ENCODE results near the gene DNAH10. TPM values are rescaled to one million over a fixed set of nuclear protein-coding genes. Genes with fewer than 3 reads are reported as not detected.
"Not testable (repeated sequence)": the region's sequence is repeated elsewhere in the genome, so short reads cannot be mapped to it uniquely, and the experiment has no call there.

The DNAH10 gene
- total RNA-seq, 1 experiment from 2014 or later: 0.05 TPM

- DNase-seq (ENCODE audit: extremely low read depth, low read depth): no peak
Observed at GRCh38 chr12:123943816-123944215, 181.7 kb downstream of the DNAH10 start.

GRCh38 chr12:123944696-123945095 lies 182.6 kb downstream of the DNAH10 start:
- no peak for DNase-seq (ENCODE audit: extremely low read depth, low read depth)

GRCh38 chr12:123945287-123946151 lies 183.4 kb downstream of the DNAH10 start:
- no peak for DNase-seq (ENCODE audit: extremely low read depth, low read depth)

DNA sequence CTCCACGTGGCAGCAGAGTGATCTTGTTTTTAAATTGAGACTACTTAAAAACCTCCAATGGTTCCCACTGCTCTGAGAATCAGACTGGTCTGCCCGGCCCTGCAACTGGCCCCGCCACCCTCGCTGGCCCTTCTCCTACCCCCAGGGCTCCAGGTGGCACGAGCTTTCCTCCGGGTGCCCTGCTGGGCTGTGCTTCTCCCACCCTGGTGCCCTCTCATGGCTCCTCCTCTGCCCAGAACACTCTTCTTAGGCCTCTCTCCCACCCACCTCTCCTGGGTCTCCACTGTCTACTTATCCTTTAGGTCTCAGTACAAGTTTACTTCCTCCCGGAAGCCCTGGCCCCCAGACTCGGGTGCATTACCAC lies 184.0 kb downstream of the DNAH10 start:
- DNase-seq (ENCODE audit: extremely low read depth, low read depth): no peak

DNA sequence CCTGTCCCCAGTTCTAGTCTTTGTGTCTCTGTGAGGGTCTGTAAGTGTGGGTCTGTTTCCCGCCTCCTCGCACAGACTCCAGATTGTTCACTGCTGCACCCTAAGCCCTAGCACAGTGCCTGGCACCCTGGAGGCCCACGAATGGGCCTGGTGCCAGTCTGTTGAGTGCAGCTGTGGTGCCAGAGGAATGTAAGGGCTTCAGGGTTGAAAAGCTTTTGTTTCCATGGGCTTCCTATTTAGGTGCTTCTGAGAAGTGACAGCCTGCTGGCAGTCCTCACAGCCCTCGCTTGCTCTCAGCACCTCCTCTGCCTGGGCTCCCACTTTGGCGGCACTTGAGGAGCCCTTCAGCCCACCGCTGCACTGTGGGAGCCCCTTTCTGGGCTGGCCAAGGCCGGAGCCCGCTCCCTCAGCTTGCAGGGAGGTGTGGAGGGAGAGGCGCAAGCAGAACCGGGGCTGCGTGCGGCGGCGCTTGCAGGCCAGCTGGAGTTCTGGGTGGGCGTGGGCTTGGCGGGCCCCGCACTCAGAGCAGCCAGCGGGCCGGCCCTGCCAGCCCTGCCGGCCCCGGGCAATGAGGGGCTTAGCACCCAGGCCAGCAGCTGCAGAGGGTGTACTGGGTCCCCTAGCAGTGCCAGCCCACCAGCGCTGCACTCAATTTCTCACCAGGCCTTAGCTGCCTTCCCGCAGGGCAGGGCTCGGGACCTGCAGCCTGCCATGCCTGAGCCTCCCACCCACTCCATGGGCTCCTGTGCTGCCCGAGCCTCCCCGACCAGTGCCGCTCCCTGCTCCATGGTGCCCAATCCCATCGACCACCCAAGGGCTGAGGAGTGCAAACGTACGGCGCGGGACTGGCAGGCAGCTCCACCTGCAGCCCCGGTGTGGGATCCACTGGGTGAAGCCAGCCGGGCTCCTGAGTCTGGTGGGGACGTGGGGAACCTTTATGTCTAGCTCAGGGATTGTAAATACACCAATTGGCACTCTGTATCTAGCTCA lies 184.7 kb downstream of the DNAH10 start:
- DNase-seq (ENCODE audit: extremely low read depth, low read depth): not testable (repeated sequence)

DNA sequence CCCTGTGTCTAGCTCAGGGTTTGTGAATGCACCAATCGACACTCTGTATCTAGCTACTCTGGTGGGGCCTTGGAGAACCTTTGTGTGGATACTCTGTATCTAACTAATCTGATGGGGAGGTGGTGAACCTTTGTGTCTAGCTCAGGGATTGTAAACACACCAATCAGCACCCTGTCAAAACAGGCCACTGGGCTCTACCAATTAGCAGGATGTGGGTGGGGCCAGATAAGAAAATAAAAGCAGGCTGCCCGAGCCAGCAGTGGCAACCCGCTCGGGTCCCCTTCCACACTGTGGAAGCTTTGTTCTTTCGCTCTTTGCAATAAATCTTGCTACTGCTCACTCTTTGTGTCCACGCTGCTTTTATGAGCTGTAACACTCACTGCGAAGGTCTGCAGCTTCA lies 185.4 kb downstream of the DNAH10 start:
- not testable (repeated sequence) for DNase-seq (ENCODE audit: extremely low read depth, low read depth)

DNA sequence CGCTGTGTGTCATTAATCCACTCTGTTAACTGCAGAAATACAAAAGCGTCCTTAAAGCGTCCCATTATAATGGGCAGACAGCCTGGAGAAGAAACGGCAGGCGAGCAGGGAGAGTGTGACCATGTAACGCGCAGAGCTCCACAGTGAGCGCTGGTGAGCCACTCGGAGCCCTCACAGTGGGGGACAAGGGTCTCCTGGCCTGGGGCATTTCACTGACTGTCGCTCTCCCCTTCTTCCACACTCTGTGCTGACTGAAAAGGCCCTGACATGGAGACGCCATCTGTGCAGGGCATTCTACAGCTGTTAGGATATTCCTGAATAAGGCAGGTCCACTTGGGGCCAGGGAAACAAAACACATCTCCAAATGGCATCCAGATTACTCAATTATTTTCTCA lies 186.3 kb downstream of the DNAH10 start:
- DNase-seq (ENCODE audit: extremely low read depth, low read depth): no peak

DNA sequence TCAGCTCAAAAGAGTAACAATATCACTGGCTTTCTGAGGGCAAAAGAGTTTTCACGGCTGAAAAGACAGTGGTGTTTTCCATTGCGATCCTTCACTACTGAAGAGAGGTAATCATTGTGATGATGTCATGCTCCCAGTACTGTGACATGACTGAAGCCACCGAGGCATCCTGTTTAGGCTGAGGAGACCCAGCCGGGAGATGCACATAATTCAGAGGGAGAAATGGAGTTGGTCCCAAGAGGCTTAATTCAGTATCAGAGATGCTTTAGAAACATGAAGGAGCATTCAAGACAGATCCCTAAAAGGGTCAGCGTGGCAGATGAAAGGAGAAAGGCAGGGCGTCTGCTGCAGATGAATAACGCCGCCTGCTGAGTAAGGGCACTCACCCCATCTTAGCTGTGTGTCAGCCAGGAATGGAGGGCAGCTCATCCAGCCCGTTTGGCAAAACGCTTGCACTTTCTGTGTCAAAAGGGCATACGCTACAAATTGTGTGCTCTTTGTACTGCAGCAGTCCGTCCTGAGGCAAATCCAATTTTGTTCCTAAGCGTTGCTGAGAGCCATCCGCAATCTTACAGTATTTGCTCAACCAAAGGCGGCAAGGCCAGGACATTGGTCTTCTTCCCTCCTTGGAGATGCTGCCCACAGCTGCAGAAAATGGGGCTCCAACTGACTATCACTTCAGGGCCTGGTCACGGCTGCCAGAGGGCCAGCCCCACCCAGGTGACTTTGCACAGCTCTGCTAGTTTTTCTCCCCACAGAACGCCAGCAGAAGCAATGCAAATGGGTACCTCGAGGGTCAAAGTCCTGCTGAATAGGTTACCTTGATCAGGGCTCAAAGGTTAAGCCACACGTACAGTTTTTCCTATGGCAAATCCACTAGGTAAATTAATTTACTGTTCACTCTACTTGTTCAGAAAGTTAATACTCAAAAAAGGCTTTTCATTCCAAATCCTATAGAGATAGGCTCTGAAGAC lies 187.0 kb downstream of the DNAH10 start:
- no peak for DNase-seq (ENCODE audit: extremely low read depth, low read depth)

GRCh38 chr12:123949770-123950165 lies 187.7 kb downstream of the DNAH10 start:
- DNase-seq (ENCODE audit: extremely low read depth, low read depth): no peak

DNA sequence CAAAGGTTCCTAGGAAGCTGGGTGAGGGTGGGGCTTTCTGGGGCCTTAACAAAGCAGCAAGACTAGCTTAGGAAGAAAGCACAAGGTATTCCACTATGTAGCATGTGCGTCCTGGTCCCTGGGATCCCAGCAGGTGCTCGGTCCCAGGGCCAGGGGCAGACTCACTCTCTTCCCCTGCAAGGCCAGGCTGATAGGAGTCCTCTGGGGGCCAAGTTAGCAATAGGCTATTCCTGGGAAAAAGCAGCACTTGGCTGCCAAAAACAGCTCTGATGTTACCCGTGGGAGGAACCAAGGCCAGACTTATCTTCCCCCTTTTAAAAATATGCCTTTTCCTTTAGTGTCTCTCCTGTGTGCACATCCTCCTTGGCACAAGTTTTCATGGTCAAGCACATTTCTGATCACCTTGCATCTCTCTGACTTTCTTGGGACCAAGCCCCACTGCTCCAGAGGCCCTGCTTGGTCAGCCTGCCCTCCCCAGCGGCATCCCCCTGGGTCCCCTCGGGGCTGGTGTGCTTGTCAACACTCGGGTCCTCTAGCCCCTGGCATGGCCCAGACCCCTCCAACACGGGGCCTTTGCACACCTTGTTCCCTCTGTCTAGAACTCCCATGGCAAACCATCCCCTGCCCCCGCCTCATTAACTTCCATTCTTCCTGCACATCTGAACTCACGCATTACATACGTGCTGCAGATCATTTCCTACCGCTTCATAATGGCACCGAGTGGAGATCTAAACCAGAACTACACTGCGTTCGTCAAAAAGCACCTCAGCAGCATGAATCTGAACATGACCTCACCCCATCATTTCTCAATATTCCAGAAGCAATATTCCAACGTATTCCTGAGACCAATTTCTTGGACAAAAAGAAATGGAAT lies 188.6 kb downstream of the DNAH10 start:
- no peak for DNase-seq (ENCODE audit: extremely low read depth, low read depth)

GRCh38 chr12:123951467-123951866 lies 189.4 kb downstream of the DNAH10 start:
- no peak for DNase-seq (ENCODE audit: extremely low read depth, low read depth)

GRCh38 chr12:123952037-123952436 lies 189.9 kb downstream of the DNAH10 start:
- DNase-seq (ENCODE audit: extremely low read depth, low read depth): no peak

- DNase-seq (ENCODE audit: extremely low read depth, low read depth): no peak
Observed at GRCh38 chr12:123954647-123955350, 192.7 kb downstream of the DNAH10 start.

GRCh38 chr12:123956249-123956648 lies 194.1 kb downstream of the DNAH10 start:
- no peak for DNase-seq (ENCODE audit: extremely low read depth, low read depth)

DNA sequence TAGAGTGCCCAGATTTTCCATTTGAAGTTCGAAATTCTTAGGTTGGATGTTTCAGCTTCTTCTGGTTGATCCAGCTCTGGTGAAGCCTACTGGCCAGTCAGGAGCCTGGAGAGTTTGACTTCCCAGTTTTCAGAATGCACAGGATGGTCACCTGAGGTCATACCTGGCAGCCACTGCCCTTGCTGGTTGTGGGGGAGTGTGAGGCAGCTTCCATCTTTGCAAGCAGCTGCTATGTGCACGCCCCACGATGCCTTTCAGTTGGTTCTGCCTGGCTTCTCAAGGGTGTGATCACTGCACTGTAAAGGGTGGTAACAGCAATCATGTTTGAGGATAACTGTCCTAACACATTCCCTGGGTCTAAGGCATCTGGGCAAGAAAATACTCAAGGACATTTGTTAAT lies 195.1 kb downstream of the DNAH10 start:
- no peak for DNase-seq (ENCODE audit: extremely low read depth, low read depth)

DNA sequence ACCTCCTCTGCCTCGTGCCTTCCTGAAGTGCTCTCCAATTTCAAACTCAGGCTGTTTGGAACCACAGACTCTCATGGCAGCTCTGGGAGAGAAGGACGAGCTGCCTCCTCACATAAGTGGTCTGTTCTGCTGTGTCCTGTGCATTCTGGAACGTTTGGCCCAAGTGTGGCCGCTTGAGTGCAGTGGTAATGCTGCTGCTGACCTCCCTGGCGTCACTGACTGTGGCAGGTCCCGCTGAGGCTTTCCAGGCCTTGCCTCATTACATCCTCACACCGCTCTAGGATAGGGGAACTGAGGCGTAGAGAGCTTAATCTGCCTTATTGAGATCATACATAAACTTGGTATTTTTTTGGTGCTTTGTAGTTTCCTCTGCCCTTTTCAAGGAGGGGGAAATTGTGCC lies 196.4 kb downstream of the DNAH10 start:
- DNase-seq (ENCODE audit: extremely low read depth, low read depth): no peak

GRCh38 chr12:123958876-123959275 lies 196.8 kb downstream of the DNAH10 start:
- DNase-seq (ENCODE audit: extremely low read depth, low read depth): no peak

- DNase-seq (ENCODE audit: extremely low read depth, low read depth): no peak
Observed at GRCh38 chr12:123960029-123960735, 198.1 kb downstream of the DNAH10 start.
